T-helper 1 cell treated with Interleukin-12 subunit alpha and Interleukin-12 subunit beta and Interleukin-4 antibody, amounts not matched to agents 30 μg/mL and 1 μg/mL, for 36 hours (primary cell): Measurements from ENCODE around the gene UNC13C.
"Not testable (repeated sequence)": the region's sequence is repeated elsewhere in the genome, so short reads cannot be mapped to it uniquely, and the experiment has no call there.

Source experiments
- H3K27ac Mint-ChIP-seq: one replicate; pipeline ENCODE4 v1.8.0; 2021; ENCODE audit warnings: mild to moderate bottlenecking, mixed read lengths
- H3K27me3 Mint-ChIP-seq: one replicate; pipeline ENCODE4 v1.8.0; 2021; ENCODE audit warnings: low read depth, mixed read lengths
- H3K36me3 Mint-ChIP-seq: one replicate; pipeline ENCODE4 v1.8.0; 2021; ENCODE audit warnings: low read depth, mixed read lengths
- H3K4me1 Mint-ChIP-seq: one replicate; pipeline ENCODE4 v1.8.0; 2021; ENCODE audit warnings: low read depth, mixed read lengths
- H3K4me3 Mint-ChIP-seq: one replicate; pipeline ENCODE4 v1.8.0; 2021; ENCODE audit warnings: mild to moderate bottlenecking, moderate library complexity, mixed read lengths
- H3K9me3 Mint-ChIP-seq: one replicate; pipeline ENCODE4 v1.8.0; 2021; ENCODE audit warnings: mixed read lengths

Gene UNC13C

DNA sequence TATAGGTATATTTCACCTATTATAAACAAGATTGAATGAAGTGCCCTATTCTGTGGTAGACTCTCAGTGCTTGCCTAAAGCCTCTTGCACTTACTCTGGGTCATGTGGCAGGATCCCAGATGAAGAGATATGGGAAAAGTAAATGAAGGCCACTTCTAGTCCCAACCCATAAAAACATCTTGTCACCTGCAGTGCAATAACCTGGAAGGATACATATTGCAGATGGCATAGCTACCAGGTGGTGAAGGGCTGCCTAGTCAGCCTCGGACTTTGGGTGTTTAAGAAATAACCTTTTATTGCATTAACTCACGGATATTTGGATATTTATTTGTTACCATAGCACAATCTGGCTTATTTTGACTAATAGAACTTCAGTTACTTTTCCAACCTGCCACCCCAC, 367.1 kb downstream of the UNC13C start:
- Mint-ChIP-seq H3K36me3 (no peaks in the 10 kb centered on the region), H3K9me3 (peaks cover 8% of the 10 kb centered on the region), H3K27ac (no peak overlapping the region), H3K4me1 (no peaks in the 10 kb centered on the region), H3K4me3 (no peak overlapping the region), H3K27me3 (no peaks in the 10 kb centered on the region)

DNA sequence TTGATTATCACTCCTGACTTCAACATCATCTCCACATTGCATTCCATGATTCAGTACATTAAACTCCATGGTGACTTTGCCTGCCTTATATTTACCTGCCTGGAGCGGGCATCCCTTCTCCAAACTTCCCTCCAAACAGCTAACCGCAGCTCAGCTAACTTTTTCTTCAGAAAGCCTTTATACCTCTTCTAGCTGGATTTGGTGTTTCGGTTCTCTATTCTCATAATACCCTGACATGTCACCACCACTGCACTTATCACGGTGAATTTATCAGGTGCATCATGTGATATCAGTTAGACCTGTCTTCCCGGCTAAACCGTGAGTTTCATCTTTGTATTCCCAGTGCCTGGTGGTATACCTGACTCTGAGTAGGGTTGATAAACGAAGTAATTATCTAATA, 367.6 kb downstream of the UNC13C start:
- H3K27me3 Mint-ChIP-seq = no peaks in the 10 kb centered on the region
- no peaks in the 10 kb centered on the region for H3K36me3 Mint-ChIP-seq
- no peak overlapping the region for H3K4me3 Mint-ChIP-seq
- H3K9me3 Mint-ChIP-seq = peaks cover 8% of the 10 kb centered on the region
- H3K27ac Mint-ChIP-seq = no peak overlapping the region
- no peaks in the 10 kb centered on the region for H3K4me1 Mint-ChIP-seq

DNA sequence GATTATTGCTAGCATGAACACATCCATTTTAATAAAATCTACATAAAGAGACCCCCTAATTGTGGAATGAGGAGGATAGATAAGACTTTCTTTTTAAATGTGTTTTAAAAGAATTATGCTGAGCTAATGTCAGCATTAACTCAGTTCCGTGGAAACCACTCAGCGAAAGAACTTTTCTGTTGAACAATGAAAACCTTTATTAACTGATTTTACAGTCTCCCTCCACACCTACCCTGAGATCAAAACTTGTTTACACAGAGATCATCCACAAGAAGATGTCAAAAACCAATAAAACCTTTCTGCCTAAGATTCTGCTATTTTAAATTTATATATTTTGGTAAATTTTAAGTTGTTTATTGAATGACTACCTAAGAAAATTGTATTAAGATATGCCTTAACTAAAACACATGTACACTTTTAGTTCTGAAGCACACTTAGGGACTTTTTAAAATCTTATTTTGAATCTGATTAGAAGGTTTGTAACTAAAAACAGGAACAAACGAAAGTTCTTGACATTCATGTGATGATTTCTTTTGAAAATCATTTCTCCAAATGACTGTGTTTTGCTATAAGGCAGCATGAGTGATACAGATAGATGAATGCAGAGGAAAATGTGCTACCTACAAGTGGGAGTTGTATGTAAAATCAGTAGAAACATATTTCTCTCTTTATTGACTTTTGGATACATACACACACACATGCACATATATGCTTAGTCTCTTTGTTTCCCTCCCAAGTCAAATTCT, 369.0 kb downstream of the UNC13C start:
- no peak overlapping the region for H3K27ac Mint-ChIP-seq
- H3K4me1 Mint-ChIP-seq = no peaks in the 10 kb centered on the region
- H3K4me3 Mint-ChIP-seq = no peak overlapping the region
- H3K9me3 Mint-ChIP-seq = peaks cover 8% of the 10 kb centered on the region
- no peaks in the 10 kb centered on the region for H3K27me3 Mint-ChIP-seq
- no peaks in the 10 kb centered on the region for H3K36me3 Mint-ChIP-seq

DNA sequence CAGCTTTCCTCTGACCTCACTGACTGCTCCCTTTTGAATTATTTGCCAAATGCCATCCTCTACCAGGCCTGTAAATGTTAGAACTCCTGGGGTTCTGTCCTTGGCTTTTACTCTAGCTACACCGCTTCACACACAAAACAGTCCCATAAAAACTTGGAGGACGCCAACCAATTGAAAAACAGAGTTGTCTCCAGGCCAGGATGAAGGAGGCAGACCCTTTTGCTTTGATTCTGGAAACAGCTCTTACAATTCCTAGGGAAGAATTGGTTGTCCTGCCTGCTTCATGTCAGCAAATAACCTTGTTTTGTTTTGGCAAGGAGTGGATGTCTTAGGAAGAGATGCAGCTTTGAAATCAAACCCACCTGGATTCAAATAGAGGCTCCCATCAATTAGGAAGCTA, 375.5 kb downstream of the UNC13C start:
- peaks cover 2% of the 10 kb centered on the region for H3K9me3 Mint-ChIP-seq
- no peaks in the 10 kb centered on the region for H3K27me3 Mint-ChIP-seq
- H3K4me3 Mint-ChIP-seq = no peak overlapping the region
- no peaks in the 10 kb centered on the region for H3K4me1 Mint-ChIP-seq
- no peak overlapping the region for H3K27ac Mint-ChIP-seq
- no peaks in the 10 kb centered on the region for H3K36me3 Mint-ChIP-seq

DNA sequence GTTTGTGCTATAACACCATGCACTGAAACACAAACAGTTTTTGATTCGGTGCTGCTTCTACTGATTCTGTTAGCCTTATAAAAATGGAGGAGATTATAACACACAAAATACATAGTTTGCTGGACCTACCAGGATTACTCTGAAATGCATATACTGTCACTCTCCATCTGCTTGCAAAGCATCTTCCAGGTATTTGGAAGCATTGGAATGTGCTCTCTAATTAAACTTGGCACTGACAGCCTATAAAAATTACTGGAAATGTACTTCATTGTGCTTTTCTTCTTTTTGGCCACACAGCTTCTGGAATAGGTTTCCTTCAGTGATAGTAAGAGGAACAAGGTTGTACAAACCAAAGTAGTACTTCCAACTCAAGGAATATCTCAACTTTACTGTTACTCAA, 376.1 kb downstream of the UNC13C start:
- Mint-ChIP-seq H3K4me3 (no peak overlapping the region), H3K27me3 (no peaks in the 10 kb centered on the region), H3K36me3 (no peaks in the 10 kb centered on the region), H3K9me3 (peaks cover 7% of the 10 kb centered on the region), H3K27ac (no peak overlapping the region), H3K4me1 (no peaks in the 10 kb centered on the region)

DNA sequence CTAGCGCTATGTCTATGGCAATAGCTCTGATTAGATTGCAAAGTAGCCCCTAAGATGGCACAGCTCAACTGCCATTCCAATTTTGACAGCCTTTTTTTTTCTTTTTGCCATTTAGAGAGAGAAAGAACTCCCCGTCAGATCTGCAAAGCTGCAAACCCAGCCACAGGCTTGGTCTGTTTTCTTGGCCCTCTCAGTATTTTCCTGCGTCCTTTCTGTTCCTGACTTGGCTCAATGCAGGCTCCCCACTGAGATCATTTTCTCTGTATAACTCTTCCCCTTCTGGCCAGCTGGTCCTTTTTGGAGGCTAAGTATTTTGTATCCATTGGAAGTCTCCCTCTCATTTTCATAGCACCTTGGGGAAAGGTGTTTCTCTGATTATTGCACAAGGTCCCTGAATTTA, 386.7 kb downstream of the UNC13C start:
- Mint-ChIP-seq H3K27ac (no peak overlapping the region), H3K9me3 (peaks cover 16% of the 10 kb centered on the region), H3K4me1 (no peaks in the 10 kb centered on the region), H3K27me3 (no peaks in the 10 kb centered on the region), H3K36me3 (no peaks in the 10 kb centered on the region), H3K4me3 (no peak overlapping the region)

DNA sequence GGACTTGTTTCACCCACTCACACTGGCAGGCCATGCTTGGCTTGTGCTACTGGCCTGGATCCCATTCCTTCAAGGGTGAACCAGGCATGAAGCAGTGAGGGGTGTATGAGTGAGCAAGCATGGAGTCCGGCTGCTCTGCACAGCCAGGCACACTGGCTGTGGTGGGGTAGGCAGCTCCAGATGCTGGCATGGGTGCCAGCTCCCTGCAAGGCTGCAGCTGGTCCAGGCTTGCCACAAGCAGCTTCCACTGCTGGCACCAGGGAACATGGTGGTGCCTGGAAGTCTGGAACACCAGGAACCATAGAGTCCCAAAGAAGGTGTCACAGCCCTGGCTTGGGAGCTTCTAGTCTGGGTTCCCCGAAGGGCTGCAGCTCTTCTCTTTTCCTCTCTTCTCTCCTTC, 395.1 kb downstream of the UNC13C start:
- Mint-ChIP-seq H3K27me3 (no peaks in the 10 kb centered on the region), H3K27ac (no peak overlapping the region), H3K9me3 (no peaks in the 10 kb centered on the region), H3K36me3 (no peaks in the 10 kb centered on the region), H3K4me1 (no peaks in the 10 kb centered on the region), H3K4me3 (no peak overlapping the region)

DNA sequence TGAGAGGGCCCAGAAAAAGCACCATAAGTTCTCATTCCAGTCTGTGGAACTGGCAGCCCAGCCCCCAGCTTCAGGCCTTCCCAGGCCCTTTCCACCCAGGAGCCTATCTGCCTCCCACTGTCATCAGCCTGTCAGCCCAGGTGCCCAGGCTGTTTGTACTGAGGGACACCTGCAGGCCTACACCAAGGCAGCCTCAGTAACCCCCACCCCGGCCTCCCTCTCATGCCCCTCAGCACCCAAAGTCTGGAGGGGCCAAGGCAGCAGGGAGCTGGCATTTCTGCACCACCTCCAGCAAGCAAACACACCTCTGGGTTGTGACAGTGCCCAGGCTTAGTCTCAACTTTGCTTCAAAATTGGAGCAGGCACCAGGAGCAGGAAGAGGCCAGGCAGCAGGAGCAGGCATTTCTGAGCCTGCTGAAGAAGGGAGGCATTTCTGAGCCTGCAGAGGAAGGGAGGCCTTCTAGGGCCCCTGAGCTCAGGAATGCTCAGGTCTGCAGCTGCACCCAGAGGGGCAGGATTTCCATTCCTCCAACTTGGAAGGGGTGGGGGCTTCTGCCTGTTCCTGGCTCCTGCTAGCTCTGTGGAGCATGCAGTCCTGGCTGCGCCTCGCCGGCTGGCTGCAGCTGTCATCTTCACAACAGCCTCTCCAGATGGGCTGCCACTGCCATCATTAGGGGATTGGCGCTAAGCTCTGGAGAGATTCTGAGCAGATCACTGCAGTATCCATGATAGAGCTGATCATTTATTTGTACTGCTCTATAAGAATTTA, 396.1 kb downstream of the UNC13C start:
- no peak overlapping the region for H3K4me3 Mint-ChIP-seq
- H3K9me3 Mint-ChIP-seq = no peaks in the 10 kb centered on the region
- H3K4me1 Mint-ChIP-seq = no peaks in the 10 kb centered on the region
- no peak overlapping the region for H3K27ac Mint-ChIP-seq
- no peaks in the 10 kb centered on the region for H3K36me3 Mint-ChIP-seq
- H3K27me3 Mint-ChIP-seq = no peaks in the 10 kb centered on the region

DNA sequence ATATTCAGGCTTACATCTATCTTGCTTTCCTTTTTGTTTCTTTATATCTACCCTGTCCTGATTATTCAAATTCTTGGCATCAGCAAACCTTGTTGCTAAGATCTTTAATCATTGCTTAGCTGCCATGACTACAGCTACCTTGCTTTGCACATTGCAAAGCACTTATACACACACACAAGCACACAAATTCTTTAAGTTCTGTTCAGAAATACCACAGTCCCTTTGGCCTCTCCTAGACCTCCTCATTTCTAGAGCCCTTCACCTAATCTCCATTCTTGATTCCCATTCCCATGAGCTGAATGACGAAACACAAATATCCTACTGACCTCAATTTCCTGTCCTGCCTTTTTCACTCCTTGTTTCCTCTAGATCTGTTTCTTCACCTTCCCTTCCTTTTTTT, 409.6 kb downstream of the UNC13C start:
- Mint-ChIP-seq H3K36me3 (no peaks in the 10 kb centered on the region), H3K27ac (no peak overlapping the region), H3K4me1 (no peaks in the 10 kb centered on the region), H3K9me3 (peaks cover 1% of the 10 kb centered on the region), H3K27me3 (no peaks in the 10 kb centered on the region), H3K4me3 (no peak overlapping the region)

DNA sequence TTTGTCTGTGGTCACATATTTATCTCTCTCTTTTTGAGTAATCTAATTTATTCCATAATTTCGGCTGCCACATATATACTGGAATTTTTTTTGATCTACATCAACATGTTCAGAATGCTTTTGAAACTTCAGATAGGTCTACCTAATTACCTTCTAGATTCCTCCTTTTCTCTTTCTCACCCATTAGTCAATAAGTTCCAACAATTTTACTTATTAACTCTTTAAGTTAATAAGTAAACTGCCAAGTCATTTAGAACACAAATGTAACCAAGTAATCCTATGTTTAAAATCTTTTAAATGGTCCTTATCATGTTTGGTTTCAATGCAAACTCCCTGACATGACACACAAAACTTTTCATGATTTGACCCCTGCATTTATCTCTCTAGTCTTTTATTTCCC, 410.5 kb downstream of the UNC13C start:
- Mint-ChIP-seq H3K4me3 (no peak overlapping the region), H3K36me3 (no peaks in the 10 kb centered on the region), H3K9me3 (no peaks in the 10 kb centered on the region), H3K4me1 (no peaks in the 10 kb centered on the region), H3K27me3 (no peaks in the 10 kb centered on the region), H3K27ac (no peak overlapping the region)

DNA sequence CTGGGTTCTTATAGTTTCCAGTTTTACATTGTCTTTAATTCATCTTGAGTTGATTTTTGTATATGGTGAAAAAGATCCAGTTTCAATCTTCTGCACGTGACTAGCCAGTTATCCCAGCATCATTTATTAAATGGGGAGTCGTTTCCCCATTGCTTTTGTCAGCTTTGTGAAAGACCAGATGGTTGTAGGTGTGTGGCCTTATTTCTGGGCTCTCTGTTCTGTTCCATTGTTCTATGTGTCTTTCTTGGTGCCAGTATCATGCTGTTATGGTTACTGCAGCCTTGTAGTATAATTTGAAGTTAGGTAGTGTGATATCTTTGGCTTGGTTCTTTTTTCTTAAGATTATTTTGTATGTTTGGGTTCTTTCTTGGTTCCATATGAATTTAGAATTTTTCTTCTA, 432.2 kb downstream of the UNC13C start:
- H3K4me1 Mint-ChIP-seq = no peaks in the 10 kb centered on the region
- H3K36me3 Mint-ChIP-seq = no peaks in the 10 kb centered on the region
- no peaks in the 10 kb centered on the region for H3K27me3 Mint-ChIP-seq
- no peaks in the 10 kb centered on the region for H3K9me3 Mint-ChIP-seq
- no peak overlapping the region for H3K4me3 Mint-ChIP-seq
- H3K27ac Mint-ChIP-seq = no peak overlapping the region

DNA sequence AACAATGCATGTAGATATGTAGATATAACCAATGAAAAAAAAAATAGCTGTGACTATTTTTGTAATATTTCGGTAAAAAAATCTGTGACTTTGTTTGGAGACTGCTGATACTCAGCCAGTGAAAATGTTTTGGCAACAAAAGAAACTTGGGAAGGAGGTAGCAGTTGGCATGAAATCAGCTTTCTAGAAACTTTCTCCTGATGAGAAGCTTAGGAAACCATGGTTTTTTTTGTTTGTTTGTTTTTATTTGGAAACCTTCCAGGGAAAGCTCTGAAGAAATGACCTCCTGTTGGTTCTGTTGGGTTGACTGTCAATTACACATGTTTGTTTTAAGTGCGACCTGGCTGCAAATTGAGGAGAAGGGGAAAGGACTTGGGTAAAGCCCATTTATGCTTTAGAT, 445.9 kb downstream of the UNC13C start:
- no peak overlapping the region for H3K4me3 Mint-ChIP-seq
- H3K36me3 Mint-ChIP-seq = no peaks in the 10 kb centered on the region
- H3K4me1 Mint-ChIP-seq = no peaks in the 10 kb centered on the region
- no peak overlapping the region for H3K27ac Mint-ChIP-seq
- H3K9me3 Mint-ChIP-seq = no peaks in the 10 kb centered on the region
- H3K27me3 Mint-ChIP-seq = no peaks in the 10 kb centered on the region

DNA sequence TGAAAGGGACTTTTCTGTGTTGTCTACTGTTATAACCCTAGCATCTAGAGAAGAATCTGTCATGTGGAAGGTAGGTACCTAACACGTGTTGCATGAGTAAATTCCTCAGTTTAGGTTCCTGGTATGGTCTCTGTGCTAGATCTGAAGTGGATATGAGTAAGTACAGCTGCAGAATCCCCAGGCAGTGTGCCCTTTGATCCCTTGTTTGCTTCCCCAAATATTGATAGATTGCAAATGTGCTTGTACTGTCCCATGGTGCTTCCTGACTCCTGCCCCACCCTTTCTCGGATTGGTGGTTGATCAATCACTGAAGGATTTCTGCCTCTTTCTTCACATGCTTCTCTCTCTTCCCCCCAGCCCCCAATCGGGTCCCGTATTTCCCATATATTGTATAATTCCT, 450.4 kb downstream of the UNC13C start:
- no peaks in the 10 kb centered on the region for H3K36me3 Mint-ChIP-seq
- no peaks in the 10 kb centered on the region for H3K27me3 Mint-ChIP-seq
- H3K27ac Mint-ChIP-seq = no peak overlapping the region
- H3K4me1 Mint-ChIP-seq = no peaks in the 10 kb centered on the region
- H3K4me3 Mint-ChIP-seq = no peak overlapping the region
- peaks cover under 1% of the 10 kb centered on the region for H3K9me3 Mint-ChIP-seq

DNA sequence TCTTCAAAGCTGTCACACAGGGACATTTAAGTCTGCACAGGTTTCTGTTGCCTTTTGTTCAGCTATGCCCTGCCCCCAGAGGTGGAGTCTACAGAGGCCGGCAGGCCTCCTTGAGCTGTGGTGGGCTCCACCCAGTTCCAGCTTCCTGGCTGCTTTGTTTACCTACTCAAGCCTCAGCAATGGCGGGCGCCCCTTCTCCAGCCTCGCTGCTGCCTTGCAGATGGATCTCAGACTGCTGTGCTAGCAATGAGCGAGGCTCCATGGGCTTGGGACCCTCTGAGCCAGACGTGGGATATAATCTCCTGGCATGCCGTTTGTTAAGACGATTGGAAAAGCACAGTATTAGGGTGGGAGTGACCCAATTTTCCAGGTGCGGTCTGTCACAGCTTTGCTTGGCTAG, 472.0 kb downstream of the UNC13C start:
- not testable (repeated sequence) for H3K4me1 Mint-ChIP-seq, H3K27me3 Mint-ChIP-seq, H3K36me3 Mint-ChIP-seq, H3K27ac Mint-ChIP-seq, H3K4me3 Mint-ChIP-seq
- peaks cover 33% of the 10 kb centered on the region for H3K9me3 Mint-ChIP-seq

DNA sequence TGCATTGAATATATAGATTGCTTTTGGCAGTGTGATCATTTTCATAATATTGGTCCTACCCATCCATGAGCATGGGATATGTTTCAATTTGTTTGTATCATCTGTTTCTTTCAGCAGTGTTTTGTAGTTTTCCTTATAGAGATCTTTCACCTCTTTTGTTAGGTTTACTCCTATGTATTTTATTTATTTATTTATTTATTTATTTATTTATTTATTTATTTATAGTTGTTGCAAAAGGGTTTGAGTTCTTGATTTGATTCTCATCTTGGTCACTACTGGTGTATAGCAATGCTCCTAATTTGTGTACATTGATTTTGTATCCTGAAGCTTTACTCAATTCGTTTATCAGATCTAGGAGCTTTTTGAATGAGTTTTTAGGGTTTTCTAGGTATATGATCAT, 478.2 kb downstream of the UNC13C start:
- H3K4me1 Mint-ChIP-seq = no peaks in the 10 kb centered on the region
- H3K4me3 Mint-ChIP-seq = no peak overlapping the region
- H3K27me3 Mint-ChIP-seq = no peaks in the 10 kb centered on the region
- H3K27ac Mint-ChIP-seq = no peak overlapping the region
- peaks cover 53% of the 10 kb centered on the region for H3K9me3 Mint-ChIP-seq
- H3K36me3 Mint-ChIP-seq = no peaks in the 10 kb centered on the region
